A673 (cell line): ENCODE measurements around the gene ETNK1. TPM values are rescaled to one million over a fixed set of nuclear protein-coding genes. Genes with fewer than 3 reads are reported as not detected.

Source experiments
- BruUV-seq: library from RNA; stranded (reverse); fragments of 400-500 nt; replicated peaks from 2 replicates; lab custom pipeline; 2021; lab: Mats Ljungman, UMichigan
- CTCF ChIA-PET: fragments of 300-600 bp; sonication (Branson Sonifier 250); formaldehyde crosslinking; loops from one replicate; lab custom pipeline; 2022; ENCODE audit warnings: antibody characterized with exemption; lab: Charles Lee
- POLR2A ChIA-PET: fragments of 300-600 bp; sonication (Branson Sonifier 250); formaldehyde crosslinking; loops from one replicate; lab custom pipeline; 2022; ENCODE audit warnings: antibody characterized with exemption; ENCODE audit not compliant: low non-redundant PET; lab: Charles Lee
- DNase-seq: peaks from one replicate; pipeline ENCODE4 v3.0.0-alpha.2; 2015; ENCODE audit warnings: low spot score
- H3K27ac ChIP-seq: fragments of 200-600 bp; sonication (generic); 2 replicates; pipeline ENCODE4 v1.5.1; 2016; ENCODE audit warnings: mixed run types, low read depth, mild to moderate bottlenecking, mixed read lengths, antibody characterized with exemption, low read length; ENCODE audit not compliant: poor library complexity, severe bottlenecking
- H3K27me3 ChIP-seq: fragments of 200-600 bp; sonication (generic); replicated peaks from 2 replicates; pipeline ENCODE4 v1.6.1; 2017; ENCODE audit warnings: mixed run types, low read depth, mild to moderate bottlenecking, mixed read lengths, antibody characterized with exemption, low read length; ENCODE audit not compliant: insufficient read depth, poor library complexity
- H3K36me3 ChIP-seq: fragments of 200-600 bp; sonication (generic); 2 replicates; pipeline ENCODE4 v1.6.1; 2016; ENCODE audit warnings: mixed run types, mild to moderate bottlenecking, mixed read lengths, antibody characterized with exemption, low read length; ENCODE audit not compliant: insufficient read depth, poor library complexity, severe bottlenecking
- H3K4me1 ChIP-seq: fragments of 200-600 bp; sonication (generic); 2 replicates; pipeline ENCODE4 v1.6.1; 2017; ENCODE audit warnings: mixed run types, mild to moderate bottlenecking, mixed read lengths, antibody characterized with exemption, low read length; ENCODE audit not compliant: insufficient read depth, poor library complexity, severe bottlenecking
- H3K4me3 ChIP-seq: fragments of 200-600 bp; sonication (generic); 2 replicates; pipeline ENCODE4 v1.5.1; 2016; ENCODE audit warnings: low read depth, mixed run types, mild to moderate bottlenecking, mixed read lengths, low read length; ENCODE audit not compliant: poor library complexity, severe bottlenecking
- H3K9me3 ChIP-seq: fragments of 200-600 bp; sonication (generic); 2 replicates; pipeline ENCODE4 v1.6.1; 2016; ENCODE audit warnings: mixed run types, low read depth, mild to moderate bottlenecking, mixed read lengths, antibody characterized with exemption, low read length; ENCODE audit not compliant: poor library complexity, severe bottlenecking
- EZH2 ChIP-seq: fragments of 200-600 bp; sonication (generic); IDR thresholded peaks from 2 replicates; pipeline ENCODE4 v1.6.1; 2017; ENCODE audit warnings: borderline replicate concordance, low read depth, mild to moderate bottlenecking, mixed read lengths, antibody characterized with exemption, low read length; ENCODE audit not compliant: poor library complexity, severe bottlenecking
- intact Hi-C: fragments of 100-400 bp; cut with micrococcal nuclease; formaldehyde crosslinking; loops from one replicate; pipeline ENCODE4 v1.10.0; 2022; ENCODE audit not compliant: unreplicated experiment
- total RNA-seq: library from RNA; stranded (reverse); gene quantifications from 2 replicates; pipeline ENCODE4 v1.2.3, GENCODE V29; 2021
- TF ChIP-seq, protein P1 (sequence below): fragments of 300-800, 200-600 bp; sonication (generic); conservative IDR thresholded peaks from 2 replicates; pipeline ENCODE4 v1.5.1; 2017; ENCODE audit warnings: low read depth, mild to moderate bottlenecking, antibody characterized with exemption, low read length, moderate library complexity, mixed read lengths

The ETNK1 gene
- total RNA-seq, 1 experiment from 2014 or later = 90.4 TPM

- no peak for DNase-seq
- ChIA-PET POLR2A (no interaction called here), CTCF (no interaction called here)
- Histone ChIP-seq H3K4me1 (no peaks in the 10 kb centered on the region), H3K27ac (no peak overlapping the region), H3K27me3 (no peaks in the 10 kb centered on the region), H3K4me3 (no peak overlapping the region), H3K36me3 (peaks cover 11% of the 10 kb centered on the region), H3K9me3 (no peaks in the 10 kb centered on the region)
- TF ChIP-seq EZH2 = no peak
- BruUV-seq = no TSS peak
- intact Hi-C loops = no loop called here
Measured at GRCh38 chr12:22668441-22668840, 43.5 kb downstream of the ETNK1 start.

DNA sequence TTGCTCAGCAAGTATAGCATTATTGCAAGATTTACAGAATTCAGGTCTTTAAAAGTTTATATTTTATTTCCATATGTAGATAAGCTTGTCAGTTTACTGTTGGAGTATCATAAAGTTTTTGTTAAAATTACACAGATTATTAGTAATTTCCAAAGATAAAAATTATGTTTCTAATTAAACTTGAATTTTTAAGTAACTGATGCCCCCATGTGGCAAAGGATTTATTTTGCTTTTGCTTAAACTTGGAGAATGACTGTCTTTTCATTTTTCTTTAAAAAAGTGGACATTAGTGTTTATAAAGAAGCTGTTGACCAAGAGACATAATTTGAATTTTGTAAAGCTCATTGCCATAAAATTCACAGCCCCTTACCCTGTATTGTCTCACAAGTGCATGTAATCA, 45.8 kb downstream of the ETNK1 start:
- POLR2A ChIA-PET = no interaction called here
- CTCF ChIA-PET = no interaction called here
- DNase-seq = no peak
- Histone ChIP-seq H3K9me3 (no peaks in the 10 kb centered on the region), H3K4me1 (no peaks in the 10 kb centered on the region), H3K4me3 (no peak overlapping the region), H3K27ac (no peak overlapping the region), H3K36me3 (peaks cover 26% of the 10 kb centered on the region), H3K27me3 (no peaks in the 10 kb centered on the region)
- intact Hi-C loops = no loop called here
- BruUV-seq = no TSS peak
- no peak for TF ChIP-seq EZH2
- TF ChIP-seq, protein P1, sequence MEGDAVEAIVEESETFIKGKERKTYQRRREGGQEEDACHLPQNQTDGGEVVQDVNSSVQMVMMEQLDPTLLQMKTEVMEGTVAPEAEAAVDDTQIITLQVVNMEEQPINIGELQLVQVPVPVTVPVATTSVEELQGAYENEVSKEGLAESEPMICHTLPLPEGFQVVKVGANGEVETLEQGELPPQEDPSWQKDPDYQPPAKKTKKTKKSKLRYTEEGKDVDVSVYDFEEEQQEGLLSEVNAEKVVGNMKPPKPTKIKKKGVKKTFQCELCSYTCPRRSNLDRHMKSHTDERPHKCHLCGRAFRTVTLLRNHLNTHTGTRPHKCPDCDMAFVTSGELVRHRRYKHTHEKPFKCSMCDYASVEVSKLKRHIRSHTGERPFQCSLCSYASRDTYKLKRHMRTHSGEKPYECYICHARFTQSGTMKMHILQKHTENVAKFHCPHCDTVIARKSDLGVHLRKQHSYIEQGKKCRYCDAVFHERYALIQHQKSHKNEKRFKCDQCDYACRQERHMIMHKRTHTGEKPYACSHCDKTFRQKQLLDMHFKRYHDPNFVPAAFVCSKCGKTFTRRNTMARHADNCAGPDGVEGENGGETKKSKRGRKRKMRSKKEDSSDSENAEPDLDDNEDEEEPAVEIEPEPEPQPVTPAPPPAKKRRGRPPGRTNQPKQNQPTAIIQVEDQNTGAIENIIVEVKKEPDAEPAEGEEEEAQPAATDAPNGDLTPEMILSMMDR = peak; percentile 50; the same call in 1 of the 2 replicates

DNA sequence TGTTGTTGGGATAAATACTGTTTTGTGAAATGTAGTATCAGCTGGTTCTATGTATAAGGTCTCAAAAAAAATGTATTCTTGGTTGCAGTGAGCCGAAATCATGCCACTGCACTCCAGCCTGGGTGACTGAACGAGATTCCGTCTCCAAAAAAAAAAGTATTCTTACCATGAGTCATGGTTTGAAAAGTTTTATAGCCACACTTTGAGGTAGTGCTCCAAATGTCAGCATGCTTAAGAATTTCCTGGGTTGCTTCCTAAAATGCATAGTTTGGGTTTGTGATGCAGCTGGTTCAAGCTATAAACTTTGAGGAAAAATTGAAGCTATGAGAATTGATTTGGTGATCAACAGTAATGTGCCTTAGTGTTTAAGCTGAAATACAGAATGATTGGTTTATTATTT, 48.0 kb downstream of the ETNK1 start:
- Histone ChIP-seq H3K4me1 (no peaks in the 10 kb centered on the region), H3K9me3 (no peaks in the 10 kb centered on the region), H3K27me3 (no peaks in the 10 kb centered on the region), H3K4me3 (no peak overlapping the region), H3K36me3 (peaks cover 33% of the 10 kb centered on the region), H3K27ac (no peak overlapping the region)
- peak; percentile 19 for DNase-seq
- intact Hi-C loops = no loop called here
- ChIA-PET POLR2A (no interaction called here), CTCF (no interaction called here)
- TF ChIP-seq, protein P1 = no peak
- TF ChIP-seq EZH2 = no peak
- BruUV-seq = no TSS peak

DNA sequence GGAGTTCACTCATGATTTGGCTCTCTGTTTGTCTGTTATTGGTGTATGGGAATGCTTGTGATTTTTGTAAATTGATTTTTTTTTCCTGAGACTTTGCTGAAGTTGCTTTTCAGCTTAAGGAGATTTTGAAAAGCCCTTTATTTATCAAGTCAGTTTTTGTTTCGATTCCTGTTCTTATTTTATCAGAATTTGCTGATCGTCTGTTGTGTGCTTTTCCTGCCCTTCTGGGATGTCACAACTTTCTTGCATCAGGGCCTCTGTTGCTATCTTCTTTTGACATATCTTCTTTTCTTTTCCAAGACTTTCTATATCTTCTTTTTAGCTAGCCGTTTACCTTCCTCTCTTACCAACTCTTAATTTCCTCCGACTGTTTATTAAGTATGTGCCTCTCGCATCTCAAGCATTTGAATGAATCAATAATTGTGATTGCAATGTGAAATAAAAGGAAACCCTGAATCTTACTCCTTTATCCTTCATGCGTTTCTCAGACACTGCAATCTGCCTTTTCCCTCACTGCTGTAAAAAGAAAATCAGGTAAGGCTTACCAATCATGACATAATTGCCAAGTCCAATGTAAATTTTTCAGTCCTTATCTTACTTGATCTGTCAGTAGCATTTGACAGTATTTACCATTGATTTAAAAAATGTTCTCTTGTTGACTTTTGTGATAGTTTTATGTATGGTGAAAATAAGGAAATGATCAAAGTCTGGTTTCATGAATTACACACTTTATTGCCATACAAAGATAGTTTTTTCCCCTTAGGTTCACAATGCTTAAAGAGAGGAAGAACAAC, 53.0 kb downstream of the ETNK1 start:
- DNase-seq = no peak
- Histone ChIP-seq H3K27ac (no peak overlapping the region), H3K4me3 (no peak overlapping the region), H3K27me3 (no peaks in the 10 kb centered on the region), H3K36me3 (peaks cover 39% of the 10 kb centered on the region), H3K4me1 (no peaks in the 10 kb centered on the region), H3K9me3 (no peaks in the 10 kb centered on the region)
- BruUV-seq = no TSS peak
- no peak for TF ChIP-seq EZH2
- TF ChIP-seq, protein P1 = no peak
- ChIA-PET POLR2A (no interaction called here), CTCF (no interaction called here)
- intact Hi-C loops = no loop called here
